K562 (cell line): ENCODE measurements around the gene RETREG1.

Source experiments
- EZH2 ChIP-seq: IDR thresholded peaks from 2 replicates; pipeline ENCODE4 v1.6.1; 2012; ENCODE audit warnings: low read depth, mild to moderate bottlenecking, inconsistent platforms, low read length, borderline replicate concordance
- TF ChIP-seq, protein P1 (sequence below), 3 experiments: IDR thresholded peaks in 2 of 3; conservative IDR thresholded peaks in 1 of 3; 2 replicates each; pipeline ENCODE4 v1.5.1; 2011 to 2012; ENCODE audit warnings: low read length in 3 of 3, mild to moderate bottlenecking in 3 of 3, control low read depth in 2 of 3, improper control_type of control experiment in 1 of 3, inconsistent platforms in 1 of 3, low read depth in 1 of 3, mixed read lengths in 1 of 3, moderate library complexity in 1 of 3; ENCODE audit not compliant: insufficient read depth in 2 of 3

DNA sequence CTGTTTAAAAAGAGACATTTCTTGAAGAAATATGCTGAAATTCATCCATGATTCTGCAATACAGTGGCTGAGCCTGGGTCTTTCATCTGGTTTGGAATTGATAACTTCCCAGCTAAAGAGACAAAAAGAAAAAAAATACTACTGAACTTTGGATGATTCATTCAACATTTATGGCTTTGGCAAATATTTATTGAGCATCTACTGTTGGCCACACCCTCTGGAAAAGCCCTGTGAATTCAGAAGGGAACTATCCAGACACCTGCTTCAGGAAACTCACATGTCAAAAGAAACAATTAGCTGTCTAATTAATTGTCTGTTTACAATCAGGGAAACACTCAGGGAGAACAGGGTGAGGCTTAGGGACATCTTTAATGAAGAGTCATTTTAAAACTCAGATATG, 133.4 kb downstream of the RETREG1 start:
- TF ChIP-seq, protein P1, sequence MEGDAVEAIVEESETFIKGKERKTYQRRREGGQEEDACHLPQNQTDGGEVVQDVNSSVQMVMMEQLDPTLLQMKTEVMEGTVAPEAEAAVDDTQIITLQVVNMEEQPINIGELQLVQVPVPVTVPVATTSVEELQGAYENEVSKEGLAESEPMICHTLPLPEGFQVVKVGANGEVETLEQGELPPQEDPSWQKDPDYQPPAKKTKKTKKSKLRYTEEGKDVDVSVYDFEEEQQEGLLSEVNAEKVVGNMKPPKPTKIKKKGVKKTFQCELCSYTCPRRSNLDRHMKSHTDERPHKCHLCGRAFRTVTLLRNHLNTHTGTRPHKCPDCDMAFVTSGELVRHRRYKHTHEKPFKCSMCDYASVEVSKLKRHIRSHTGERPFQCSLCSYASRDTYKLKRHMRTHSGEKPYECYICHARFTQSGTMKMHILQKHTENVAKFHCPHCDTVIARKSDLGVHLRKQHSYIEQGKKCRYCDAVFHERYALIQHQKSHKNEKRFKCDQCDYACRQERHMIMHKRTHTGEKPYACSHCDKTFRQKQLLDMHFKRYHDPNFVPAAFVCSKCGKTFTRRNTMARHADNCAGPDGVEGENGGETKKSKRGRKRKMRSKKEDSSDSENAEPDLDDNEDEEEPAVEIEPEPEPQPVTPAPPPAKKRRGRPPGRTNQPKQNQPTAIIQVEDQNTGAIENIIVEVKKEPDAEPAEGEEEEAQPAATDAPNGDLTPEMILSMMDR (IDR thresholded peaks at IDR 0.05 in 2 of 3, conservative IDR thresholded peaks at IDR 0.05 in 1 of 3; ENCODE audit: insufficient read depth in 2 of 3, low read depth in 1 of 3, low read length in 3 of 3), result no peak
- no peak for TF ChIP-seq EZH2
